ENCODE data around the gene PRKCE.

The PRKCE gene

GRCh38 chr2:45732946-45733345 is 81.5 kb downstream of the PRKCE start:
- Histone ChIP-seq H3K36me3 (ENCODE audit: control insufficient read depth, low read depth, low read length) (no peaks in the 10 kb centered on the region), H3K27me3 (ENCODE audit: control insufficient read depth, insufficient read depth, low read length) (no peaks in the 10 kb centered on the region), H3K4me1 (ENCODE audit: control insufficient read depth, low read depth, low read length) (peaks cover 7% of the 10 kb centered on the region), H3K4me3 (ENCODE audit: low read length) (no peak overlapping the region), H3K9ac (ENCODE audit: low read length) (no peak overlapping the region), H3K27ac (ENCODE audit: low read length) (no peak overlapping the region), H3K9me3 (ENCODE audit: control insufficient read depth, low read depth, low read length) (no peaks in the 10 kb centered on the region)

GRCh38 chr2:45734336-45734735 is 82.9 kb downstream of the PRKCE start:
- Histone ChIP-seq H3K36me3 (ENCODE audit: control insufficient read depth, low read depth, low read length) (no peaks in the 10 kb centered on the region), H3K4me1 (ENCODE audit: control insufficient read depth, low read depth, low read length) (peaks cover 7% of the 10 kb centered on the region), H3K27ac (ENCODE audit: low read length) (no peak overlapping the region), H3K9me3 (ENCODE audit: control insufficient read depth, low read depth, low read length) (no peaks in the 10 kb centered on the region), H3K27me3 (ENCODE audit: control insufficient read depth, insufficient read depth, low read length) (no peaks in the 10 kb centered on the region), H3K9ac (ENCODE audit: low read length) (no peak overlapping the region), H3K4me3 (ENCODE audit: low read length) (no peak overlapping the region)

GRCh38 chr2:45734952-45735351 is 83.5 kb downstream of the PRKCE start:
- Histone ChIP-seq H3K36me3 (ENCODE audit: control insufficient read depth, low read depth, low read length) (no peaks in the 10 kb centered on the region), H3K27ac (ENCODE audit: low read length) (no peak overlapping the region), H3K9me3 (ENCODE audit: control insufficient read depth, low read depth, low read length) (no peaks in the 10 kb centered on the region), H3K4me3 (ENCODE audit: low read length) (no peak overlapping the region), H3K4me1 (ENCODE audit: control insufficient read depth, low read depth, low read length) (peaks cover 7% of the 10 kb centered on the region), H3K9ac (ENCODE audit: low read length) (no peak overlapping the region), H3K27me3 (ENCODE audit: control insufficient read depth, insufficient read depth, low read length) (no peaks in the 10 kb centered on the region)

- no peak overlapping the region for H3K27ac ChIP-seq (ENCODE audit: low read length)
- H3K9ac ChIP-seq (ENCODE audit: low read length), result no peak overlapping the region
- peaks cover 7% of the 10 kb centered on the region for H3K4me1 ChIP-seq (ENCODE audit: control insufficient read depth, low read depth, low read length)
- no peaks in the 10 kb centered on the region for H3K27me3 ChIP-seq (ENCODE audit: control insufficient read depth, insufficient read depth, low read length)
- H3K9me3 ChIP-seq (ENCODE audit: control insufficient read depth, low read depth, low read length), result no peaks in the 10 kb centered on the region
- H3K36me3 ChIP-seq (ENCODE audit: control insufficient read depth, low read depth, low read length), result no peaks in the 10 kb centered on the region
- no peak overlapping the region for H3K4me3 ChIP-seq (ENCODE audit: low read length)
These were observed 85.6 kb downstream of the PRKCE start for GRCh38 chr2:45736757-45737704.

GRCh38 chr2:45739796-45740485 is 88.5 kb downstream of the PRKCE start:
- peaks cover 10% of the 10 kb centered on the region for H3K4me1 ChIP-seq (ENCODE audit: control insufficient read depth, low read depth, low read length)
- H3K9me3 ChIP-seq (ENCODE audit: control insufficient read depth, low read depth, low read length), result no peaks in the 10 kb centered on the region
- H3K4me3 ChIP-seq (ENCODE audit: low read length), result no peak overlapping the region
- no peaks in the 10 kb centered on the region for H3K36me3 ChIP-seq (ENCODE audit: control insufficient read depth, low read depth, low read length)
- no peaks in the 10 kb centered on the region for H3K27me3 ChIP-seq (ENCODE audit: control insufficient read depth, insufficient read depth, low read length)
- H3K9ac ChIP-seq (ENCODE audit: low read length), result no peak overlapping the region
- H3K27ac ChIP-seq (ENCODE audit: low read length), result no peak overlapping the region

GRCh38 chr2:45741161-45741850 is 89.8 kb downstream of the PRKCE start:
- Histone ChIP-seq H3K27ac (ENCODE audit: low read length) (no peak overlapping the region), H3K9me3 (ENCODE audit: control insufficient read depth, low read depth, low read length) (no peaks in the 10 kb centered on the region), H3K27me3 (ENCODE audit: control insufficient read depth, insufficient read depth, low read length) (no peaks in the 10 kb centered on the region), H3K4me1 (ENCODE audit: control insufficient read depth, low read depth, low read length) (peaks cover 4% of the 10 kb centered on the region), H3K4me3 (ENCODE audit: low read length) (no peak overlapping the region), H3K36me3 (ENCODE audit: control insufficient read depth, low read depth, low read length) (no peaks in the 10 kb centered on the region), H3K9ac (ENCODE audit: low read length) (no peak overlapping the region)

- Histone ChIP-seq H3K9ac (ENCODE audit: low read length) (no peak overlapping the region), H3K9me3 (ENCODE audit: control insufficient read depth, low read depth, low read length) (no peaks in the 10 kb centered on the region), H3K27ac (ENCODE audit: low read length) (no peak overlapping the region), H3K4me3 (ENCODE audit: low read length) (no peak overlapping the region), H3K36me3 (ENCODE audit: control insufficient read depth, low read depth, low read length) (no peaks in the 10 kb centered on the region), H3K4me1 (ENCODE audit: control insufficient read depth, low read depth, low read length) (peaks cover 4% of the 10 kb centered on the region), H3K27me3 (ENCODE audit: control insufficient read depth, insufficient read depth, low read length) (no peaks in the 10 kb centered on the region)
These were observed 92.3 kb downstream of the PRKCE start for GRCh38 chr2:45743531-45744396.

- H3K9ac ChIP-seq (ENCODE audit: low read length), result no peak overlapping the region
- H3K27me3 ChIP-seq (ENCODE audit: control insufficient read depth, insufficient read depth, low read length), result no peaks in the 10 kb centered on the region
- H3K36me3 ChIP-seq (ENCODE audit: control insufficient read depth, low read depth, low read length), result no peaks in the 10 kb centered on the region
- H3K27ac ChIP-seq (ENCODE audit: low read length), result no peak overlapping the region
- no peak overlapping the region for H3K4me3 ChIP-seq (ENCODE audit: low read length)
- peaks cover 4% of the 10 kb centered on the region for H3K4me1 ChIP-seq (ENCODE audit: control insufficient read depth, low read depth, low read length)
- H3K9me3 ChIP-seq (ENCODE audit: control insufficient read depth, low read depth, low read length), result no peaks in the 10 kb centered on the region
These were observed 93.8 kb downstream of the PRKCE start for GRCh38 chr2:45745231-45745630.

GRCh38 chr2:45746888-45747287 is 95.4 kb downstream of the PRKCE start:
- Histone ChIP-seq H3K4me3 (ENCODE audit: low read length) (no peak overlapping the region), H3K36me3 (ENCODE audit: control insufficient read depth, low read depth, low read length) (no peaks in the 10 kb centered on the region), H3K4me1 (ENCODE audit: control insufficient read depth, low read depth, low read length) (peaks cover 4% of the 10 kb centered on the region), H3K27me3 (ENCODE audit: control insufficient read depth, insufficient read depth, low read length) (no peaks in the 10 kb centered on the region), H3K27ac (ENCODE audit: low read length) (no peak overlapping the region), H3K9ac (ENCODE audit: low read length) (no peak overlapping the region), H3K9me3 (ENCODE audit: control insufficient read depth, low read depth, low read length) (no peaks in the 10 kb centered on the region)

- Histone ChIP-seq H3K4me3 (ENCODE audit: low read length) (no peak overlapping the region), H3K9me3 (ENCODE audit: control insufficient read depth, low read depth, low read length) (no peaks in the 10 kb centered on the region), H3K4me1 (ENCODE audit: control insufficient read depth, low read depth, low read length) (peaks cover 4% of the 10 kb centered on the region), H3K27me3 (ENCODE audit: control insufficient read depth, insufficient read depth, low read length) (no peaks in the 10 kb centered on the region), H3K9ac (ENCODE audit: low read length) (no peak overlapping the region), H3K36me3 (ENCODE audit: control insufficient read depth, low read depth, low read length) (no peaks in the 10 kb centered on the region), H3K27ac (ENCODE audit: low read length) (no peak overlapping the region)
These were observed 95.9 kb downstream of the PRKCE start for GRCh38 chr2:45747363-45747762.

GRCh38 chr2:45748239-45748638 is 96.8 kb downstream of the PRKCE start:
- Histone ChIP-seq H3K9ac (ENCODE audit: low read length) (no peak overlapping the region), H3K4me3 (ENCODE audit: low read length) (no peak overlapping the region), H3K27me3 (ENCODE audit: control insufficient read depth, insufficient read depth, low read length) (no peaks in the 10 kb centered on the region), H3K4me1 (ENCODE audit: control insufficient read depth, low read depth, low read length) (peaks cover 4% of the 10 kb centered on the region), H3K36me3 (ENCODE audit: control insufficient read depth, low read depth, low read length) (no peaks in the 10 kb centered on the region), H3K9me3 (ENCODE audit: control insufficient read depth, low read depth, low read length) (no peaks in the 10 kb centered on the region), H3K27ac (ENCODE audit: low read length) (no peak overlapping the region)

Measured in iPS-18a (cell line).